Endothelial cell of umbilical vein (primary cell): ENCODE measurements around the gene DLL4. TPM values are rescaled to one million over a fixed set of nuclear protein-coding genes. Genes with fewer than 3 reads are reported as not detected.

ENCODE experiments used
- BruUV-seq: library from RNA; stranded (reverse); fragments of 400-500 nt; replicated peaks from 2 replicates; lab custom pipeline; 2021; lab: Mats Ljungman, UMichigan
- CTCF ChIA-PET: fragments of 300-600, 350-600 bp; sonication (Branson Sonifier 250); formaldehyde crosslinking; loops from one replicate; lab custom pipeline; 2021; ENCODE audit warnings: antibody characterized with exemption, inconsistent platforms; lab: Charles Lee
- POLR2A ChIA-PET: fragments of 300-600, 350-600 bp; sonication (Branson Sonifier 250); formaldehyde crosslinking; loops from one replicate; lab custom pipeline; 2021; ENCODE audit warnings: antibody characterized with exemption, inconsistent platforms; lab: Charles Lee
- DNase-seq: peaks from one replicate; pipeline ENCODE4 v3.0.0-alpha.2; 2011; ENCODE audit warnings: low read depth, low spot score
- FAIRE-seq: peaks from 2 replicates; lab custom pipeline; 2011; peaks lifted over from hg19 to GRCh38; lab: Jason Lieb, UNC
- H2AFZ ChIP-seq: 2 replicates; pipeline ENCODE4 v1.6.0; 2012; ENCODE audit warnings: low read depth, low read length, control low read depth, inconsistent platforms
- H3K27ac ChIP-seq: 2 replicates; pipeline ENCODE4 v1.5.1; 2011; ENCODE audit warnings: low read depth, mild to moderate bottlenecking, control low read depth, low read length, moderate library complexity; ENCODE audit not compliant: insufficient read depth
- H3K27me3 ChIP-seq, 2 experiments: 2 replicates each; pipeline versions ENCODE4 v1.6.0 to v1.6.1; 2011; ENCODE audit warnings: low read length in 2 of 2, mixed read lengths in 1 of 2; ENCODE audit not compliant: control insufficient read depth in 2 of 2, insufficient read depth in 2 of 2
- H3K36me3 ChIP-seq, 2 experiments: 2 replicates in 1 of 2; 3 replicates in 1 of 2; pipeline ENCODE4 v1.5.1; 2011; ENCODE audit warnings: low read length in 2 of 2, mild to moderate bottlenecking in 1 of 2, moderate library complexity in 1 of 2; ENCODE audit not compliant: control insufficient read depth in 2 of 2, insufficient read depth in 2 of 2; ENCODE audit errors: extremely low read depth in 1 of 2
- H3K4me1 ChIP-seq: 3 replicates; pipeline ENCODE4 v1.5.1; 2011; ENCODE audit warnings: mild to moderate bottlenecking, low read length; ENCODE audit not compliant: control insufficient read depth, insufficient read depth; ENCODE audit errors: extremely low read depth
- H3K4me2 ChIP-seq: 2 replicates; pipeline ENCODE4 v1.6.1; 2011; ENCODE audit warnings: low read length, control low read depth, mixed read lengths; ENCODE audit not compliant: insufficient read depth
- H3K4me3 ChIP-seq, 3 experiments: fragments of 200-600 bp in 1 of 3; sonication (generic), shearing (Covaris generic) in 1 of 3; replicated peaks in 1 of 3; 2 replicates each; pipeline ENCODE4 v1.5.1; 2011 to 2016; ENCODE audit warnings: control low read depth in 3 of 3, low read length in 3 of 3, mild to moderate bottlenecking in 2 of 3, inconsistent platforms in 1 of 3, low read depth in 1 of 3, moderate library complexity in 1 of 3; ENCODE audit not compliant: insufficient read depth in 1 of 3
- H3K79me2 ChIP-seq: 2 replicates; pipeline ENCODE4 v1.6.0; 2012; ENCODE audit warnings: low read length, inconsistent platforms; ENCODE audit not compliant: control insufficient read depth, insufficient read depth
- H3K9ac ChIP-seq: replicated peaks from 2 replicates; pipeline ENCODE3; 2011; ENCODE audit warnings: low read length, control low read depth; ENCODE audit not compliant: insufficient read depth; ENCODE audit errors: extremely low read depth
- H3K9me1 ChIP-seq: replicated peaks from 3 replicates; pipeline ENCODE4 v1.6.0; 2011; ENCODE audit warnings: mild to moderate bottlenecking, low read length; ENCODE audit not compliant: control insufficient read depth, insufficient read depth; ENCODE audit errors: extremely low read depth
- H3K9me3 ChIP-seq: replicated peaks from 2 replicates; pipeline ENCODE4 v1.5.1; 2012; ENCODE audit warnings: low read length, inconsistent platforms; ENCODE audit not compliant: control insufficient read depth, insufficient read depth
- H4K20me1 ChIP-seq: replicated peaks from 2 replicates; pipeline ENCODE3; 2011; ENCODE audit warnings: mild to moderate bottlenecking, low read length; ENCODE audit not compliant: control insufficient read depth, insufficient read depth; ENCODE audit errors: extremely low read depth
- CTCF ChIP-seq, 2 donors: IDR thresholded peaks; 1 replicate in 1 of 2; 2 replicates in 1 of 2; pipeline ENCODE4 v1.5.1; 2011; ENCODE audit warnings: low read length in 2 of 2, mild to moderate bottlenecking in 2 of 2, moderate library complexity in 2 of 2, control low read depth in 1 of 2, inconsistent platforms in 1 of 2, low read depth in 1 of 2; ENCODE audit not compliant: insufficient read depth in 1 of 2; ENCODE audit errors: extremely low read depth in 1 of 2
- EZH2 ChIP-seq: IDR thresholded peaks from 2 replicates; pipeline ENCODE4 v1.6.1; 2012; ENCODE audit warnings: borderline replicate concordance, low read depth, mild to moderate bottlenecking, moderate library complexity, low read length, inconsistent platforms; ENCODE audit not compliant: severe bottlenecking
- FOS ChIP-seq: IDR thresholded peaks from 2 replicates; pipeline ENCODE4 v1.6.1; 2011; ENCODE audit warnings: mild to moderate bottlenecking, low read length, moderate library complexity, borderline replicate concordance; ENCODE audit not compliant: insufficient read depth
- GATA2 ChIP-seq: IDR thresholded peaks from 2 replicates; pipeline ENCODE4 v1.7.0; 2011; ENCODE audit warnings: low read depth, mild to moderate bottlenecking, moderate library complexity, mixed read lengths, low read length; ENCODE audit not compliant: insufficient read length, insufficient read depth
- JUN ChIP-seq: IDR thresholded peaks from 2 replicates; pipeline ENCODE4 v1.6.1; 2011; ENCODE audit warnings: borderline replicate concordance, low read depth; ENCODE audit not compliant: insufficient read length, insufficient read depth
- MAX ChIP-seq: IDR thresholded peaks from 2 replicates; pipeline ENCODE4 v1.6.1; 2011; ENCODE audit not compliant: insufficient read depth, insufficient read length
- MYC ChIP-seq: IDR thresholded peaks from one replicate; pipeline ENCODE4 v1.6.1; 2011; ENCODE audit warnings: mild to moderate bottlenecking, low read depth, low read length
- POLR2A ChIP-seq: IDR thresholded peaks from 2 replicates; pipeline ENCODE4 v1.6.1; 2012; ENCODE audit warnings: low read depth, mild to moderate bottlenecking, control low read depth, low read length
- POLR2AphosphoS5 ChIP-seq: IDR thresholded peaks from 2 replicates; pipeline ENCODE4 v1.6.1; 2012; ENCODE audit warnings: low read depth, mild to moderate bottlenecking, control low read depth, low read length, moderate library complexity; ENCODE audit not compliant: insufficient read depth
- dilution Hi-C: fragments of 300-500 bp; cut with MboI; formaldehyde crosslinking; loops from one replicate; pipeline ENCODE4 v1.15.0; 2019; ENCODE audit warnings: low sequenced_read_pairs; ENCODE audit not compliant: extremely low pct_ligation_motif_present
- intact Hi-C: fragments of 100-400 bp; cut with micrococcal nuclease; formaldehyde crosslinking; loops from one replicate; pipeline ENCODE4 v1.10.0; 2022
- polyA plus RNA-seq, 4 experiments: library from polyadenylated mRNA; depleted of rRNA in 3 of 4; stranded (reverse) in 3 of 4; unstranded in 1 of 4; fragments of >200 nt; gene quantifications; 2 replicates each; pipeline versions ENCODE4 v1.2.1 to v1.2.3, GENCODE V29; 2011 to 2012; ENCODE audit warnings: missing spikeins in 1 of 4
- total RNA-seq: library from RNA; stranded (reverse); gene quantifications from 2 replicates; pipeline ENCODE4 v1.2.3, GENCODE V29; 2021

DLL4 gene
- total and polyA plus RNA-seq, 2 donors (not counting 3 experiments of a cell fraction or from before 2014, with no cell fraction given), result 55.2 to 57.8 TPM

- ChIA-PET CTCF (interaction anchor here (0.7 kb wide), 1 partner anchor 31 kb away, joined by 4 read pairs; no protein-coding TSS in a partner anchor), POLR2A (interaction anchor here (0.7 kb wide), 1 partner anchor 11 kb away, joined by 7 read pairs; no protein-coding TSS in a partner anchor)
- Histone ChIP-seq H3K9me3 (no peaks in the 10 kb centered on the region), H3K9me1 (no peaks in the 10 kb centered on the region), H3K36me3 (peaks cover 10 to 20% of the 10 kb centered on the region in 2 experiments), H3K9ac (no peak overlapping the region), H3K4me3 (no peak overlapping the region), H3K4me2 (no peak overlapping the region), H3K4me1 (peaks cover 26% of the 10 kb centered on the region), H3K27me3 (no peaks in the 10 kb centered on the region), H2AFZ (no peak overlapping the region), H3K27ac (no peak overlapping the region), H3K79me2 (no peaks in the 10 kb centered on the region), H4K20me1 (no peaks in the 10 kb centered on the region)
- FAIRE-seq, result no peak
- TF ChIP-seq MYC (no peak), POLR2A (no peak), EZH2 (no peak), JUN (no peak), GATA2 (no peak), FOS (no peak), POLR2AphosphoS5 (no peak), MAX (no peak), CTCF (IDR thresholded peaks at IDR 0.05; ENCODE audit: extremely low read depth in 1 of 2, insufficient read depth in 1 of 2, low read depth in 1 of 2, low read length in 2 of 2) (no peak)
- BruUV-seq, result no TSS peak
- dilution Hi-C loops, result no loop called here
- intact Hi-C loops, result no loop called here
- DNase-seq, result no peak
Measured at GRCh38 chr15:40986820-40987219, 57.7 kb downstream of the DLL4 start.
